BLaER1 treated with 17β-estradiol and CSF1 and Interleukin-3, amounts not matched to agents 10 nM and 100 nM (cell line): Measurements from ENCODE around the gene FNDC7.
A peak's percentile ranks its signal among the peaks of the same experiment; 100 is the strongest.

Experiments used
- H3K27ac ChIP-seq, 11 experiments: shearing (Covaris generic); formaldehyde crosslinking; 2 replicates each; pipeline ENCODE4 v1.8.1; 2022
- H3K27me3 ChIP-seq, 11 experiments: shearing (Covaris generic); formaldehyde crosslinking; 2 replicates each; pipeline ENCODE4 v1.8.1; 2022
- H3K36me3 ChIP-seq, 11 experiments: shearing (Covaris generic); formaldehyde crosslinking; 2 replicates each; pipeline ENCODE4 v1.8.1; 2022
- H3K4me1 ChIP-seq, 10 experiments: shearing (Covaris generic); formaldehyde crosslinking; 2 replicates each; pipeline ENCODE4 v1.8.1; 2022
- H3K4me2 ChIP-seq, 11 experiments: shearing (Covaris generic); formaldehyde crosslinking; 2 replicates each; pipeline ENCODE4 v1.8.1; 2022
- H3K4me3 ChIP-seq, 10 experiments: shearing (Covaris generic); formaldehyde crosslinking; 2 replicates each; pipeline ENCODE4 v1.8.1; 2022
- H3K9ac ChIP-seq, 11 experiments: shearing (Covaris generic); formaldehyde crosslinking; 2 replicates each; pipeline ENCODE4 v1.8.1; 2022
- H3K9me3 ChIP-seq, 11 experiments: shearing (Covaris generic); formaldehyde crosslinking; replicated peaks in 1 of 11; 2 replicates each; pipeline ENCODE4 v1.8.1; 2022
- H4K20me1 ChIP-seq, 11 experiments: shearing (Covaris generic); formaldehyde crosslinking; 2 replicates each; pipeline ENCODE4 v1.8.1; 2022
- Cebpa-rat ChIP-seq, 11 experiments: shearing (Covaris generic); IDR thresholded peaks; 2 replicates each; pipeline ENCODE4 v1.8.1; 2022

Gene FNDC7

GRCh38 chr1:108704496-108704895, 8.2 kb upstream of the FNDC7 start:
- Histone ChIP-seq H4K20me1 (peaks cover 0 to 28% (median 17%) of the 10 kb centered on the region in 11 experiments; a peak in 13 of 22 replicates), H3K4me2 (peak overlapping the region in 1 of 11 experiments; percentile 14; a peak in 1 of 22 replicates), H3K4me1 (peaks cover 0 to 30% (median 6%) of the 10 kb centered on the region in 10 experiments; a peak in 12 of 20 replicates), H3K9me3 (no peaks in the 10 kb centered on the region), H3K9ac (no peak overlapping the region), H3K4me3 (no peak overlapping the region), H3K27ac (no peak overlapping the region), H3K27me3 (no peaks in the 10 kb centered on the region), H3K36me3 (peaks cover 26 to 30% (median 28%) of the 10 kb centered on the region in 11 experiments)
- TF ChIP-seq Cebpa-rat (IDR thresholded peaks at IDR 0.05): no peak

GRCh38 chr1:108706643-108707042, 6.1 kb upstream of the FNDC7 start:
- Histone ChIP-seq H3K4me1 (peaks cover 0 to 19% (median 0%) of the 10 kb centered on the region in 10 experiments; a peak in 5 of 20 replicates), H3K4me3 (no peak overlapping the region), H3K9me3 (0 out of 22 replicates have a peak, but pooled peaks cover 0 to 6% (median 0%) of the 10 kb centered on the region in 11 experiments), H3K36me3 (peaks cover 6 to 9% (median 8%) of the 10 kb centered on the region in 11 experiments; a peak in 21 of 22 replicates), H3K27me3 (no peaks in the 10 kb centered on the region), H3K4me2 (no peak overlapping the region), H3K27ac (no peak overlapping the region), H4K20me1 (peaks cover 0 to 7% (median 5%) of the 10 kb centered on the region in 11 experiments; a peak in 8 of 22 replicates), H3K9ac (no peak overlapping the region)
- TF ChIP-seq Cebpa-rat (IDR thresholded peaks at IDR 0.05): no peak

GRCh38 chr1:108708691-108709660, 3.7 kb upstream of the FNDC7 start:
- H3K4me2 ChIP-seq: no peak overlapping the region
- no peaks in the 10 kb centered on the region for H3K27me3 ChIP-seq
- H4K20me1 ChIP-seq: 0 out of 22 replicates have a peak, but pooled peaks cover 0 to 5% (median 0%) of the 10 kb centered on the region in 11 experiments
- no peak overlapping the region for H3K27ac ChIP-seq
- no peak overlapping the region for H3K9ac ChIP-seq
- H3K36me3 ChIP-seq: no peaks in the 10 kb centered on the region
- 0 out of 22 replicates have a peak, but pooled peaks cover 0 to 6% (median 0%) of the 10 kb centered on the region in 11 experiments for H3K9me3 ChIP-seq
- peaks cover 0 to 7% (median 0%) of the 10 kb centered on the region in 10 experiments; a peak in 3 of 20 replicates for H3K4me1 ChIP-seq
- no peak for TF ChIP-seq Cebpa-rat (IDR thresholded peaks at IDR 0.05)
- no peak overlapping the region for H3K4me3 ChIP-seq

- no peaks in the 10 kb centered on the region for H4K20me1 ChIP-seq
Measured at GRCh38 chr1:108715932-108716331, 3.2 kb downstream of the FNDC7 start.

GRCh38 chr1:108716437-108717230, 3.9 kb downstream of the FNDC7 start:
- H3K4me2 ChIP-seq: no peak overlapping the region
- no peak overlapping the region for H3K9ac ChIP-seq
- peaks cover 10 to 27% (median 25%) of the 10 kb centered on the region in 10 experiments; a peak in 19 of 20 replicates for H3K4me1 ChIP-seq
- H3K27ac ChIP-seq: no peak overlapping the region
- H3K9me3 ChIP-seq: no peaks in the 10 kb centered on the region
- no peaks in the 10 kb centered on the region for H4K20me1 ChIP-seq
- H3K36me3 ChIP-seq: no peaks in the 10 kb centered on the region
- TF ChIP-seq Cebpa-rat (IDR thresholded peaks at IDR 0.05): no peak
- H3K27me3 ChIP-seq: no peaks in the 10 kb centered on the region
- no peak overlapping the region for H3K4me3 ChIP-seq

More at GRCh38 chr1:108715932-108716331, 3.2 kb downstream of the FNDC7 start:
- H3K4me3 ChIP-seq: no peak overlapping the region
- no peaks in the 10 kb centered on the region for H3K36me3 ChIP-seq
- TF ChIP-seq Cebpa-rat (IDR thresholded peaks at IDR 0.05): no peak
- no peak overlapping the region for H3K9ac ChIP-seq
- peaks cover 10 to 20% (median 18%) of the 10 kb centered on the region in 10 experiments; a peak in 19 of 20 replicates for H3K4me1 ChIP-seq
- H3K9me3 ChIP-seq: 0 out of 22 replicates have a peak, but pooled peaks cover 0 to 2% (median 0%) of the 10 kb centered on the region in 11 experiments
- H3K27me3 ChIP-seq: no peaks in the 10 kb centered on the region
- H3K27ac ChIP-seq: no peak overlapping the region
- H3K4me2 ChIP-seq: no peak overlapping the region

GRCh38 chr1:108717774-108718316, 5.1 kb downstream of the FNDC7 start:
- TF ChIP-seq Cebpa-rat (IDR thresholded peaks at IDR 0.05): no peak
- Histone ChIP-seq H3K4me2 (no peak overlapping the region), H4K20me1 (no peaks in the 10 kb centered on the region), H3K9ac (no peak overlapping the region), H3K4me1 (peaks cover 10 to 36% (median 27%) of the 10 kb centered on the region in 10 experiments; a peak in 19 of 20 replicates), H3K9me3 (no peaks in the 10 kb centered on the region), H3K27ac (no peak overlapping the region), H3K36me3 (no peaks in the 10 kb centered on the region), H3K27me3 (no peaks in the 10 kb centered on the region), H3K4me3 (no peak overlapping the region)

GRCh38 chr1:108718927-108719655, 6.4 kb downstream of the FNDC7 start:
- no peak for TF ChIP-seq Cebpa-rat (IDR thresholded peaks at IDR 0.05)
- no peaks in the 10 kb centered on the region for H3K9me3 ChIP-seq
- H3K27me3 ChIP-seq: no peaks in the 10 kb centered on the region
- H4K20me1 ChIP-seq: no peaks in the 10 kb centered on the region
- no peak overlapping the region for H3K4me3 ChIP-seq
- peak overlapping the region in 10 of 11 experiments; percentile 17 to 72 (median 53); a peak in 16 of 22 replicates for H3K4me2 ChIP-seq
- H3K36me3 ChIP-seq: no peaks in the 10 kb centered on the region
- no peak overlapping the region for H3K27ac ChIP-seq
- peaks cover 10 to 36% (median 27%) of the 10 kb centered on the region in 10 experiments; a peak in 19 of 20 replicates for H3K4me1 ChIP-seq
- no peak overlapping the region for H3K9ac ChIP-seq
